HCT116 (cell line): ENCODE data around the gene VPS35L. TPM values are rescaled to one million over a fixed set of nuclear protein-coding genes. Genes with fewer than 3 reads are reported as not detected.

Source experiments
- ATAC-seq: fragments of 200-7000 bp; cut with Tn5 transposase; 2 replicates; pipeline ENCODE4 v1.9.1; 2020; ENCODE audit warnings: mild to moderate bottlenecking, moderate library complexity
- BruUV-seq: library from RNA; stranded (reverse); fragments of 400-500 nt; replicated peaks from 2 replicates; lab custom pipeline; 2021; lab: Mats Ljungman, UMichigan
- CTCF ChIA-PET: fragments of 300-600 bp; sonication (Branson Sonifier 250); formaldehyde crosslinking; loops from one replicate; lab custom pipeline; 2021; ENCODE audit warnings: antibody characterized with exemption; lab: Charles Lee
- POLR2A ChIA-PET: fragments of 300-600, 350-600 bp; sonication (Branson Sonifier 250); formaldehyde crosslinking; loops from one replicate; lab custom pipeline; 2021; ENCODE audit warnings: antibody characterized with exemption; lab: Charles Lee
- RAD21 ChIA-PET, 2 experiments: fragments of 300-600 bp; sonication (Branson Sonifier 250); formaldehyde crosslinking; loops; one replicate each; lab custom pipeline; 2023; ENCODE audit warnings: low total read pairs in 2 of 2; ENCODE audit not compliant: uncharacterized antibody in 2 of 2, unreplicated experiment in 2 of 2, low non-redundant PET in 1 of 2; lab: Charles Lee
- DNase-seq: peaks from one replicate; pipeline ENCODE4 v3.0.0-alpha.2; 2010; ENCODE audit warnings: low read depth, low spot score
- H2AFZ ChIP-seq: fragments of 200-600 bp; shearing (Covaris generic), sonication (generic); 2 replicates; pipeline ENCODE4 v1.6.1; 2017; ENCODE audit warnings: low read depth, mixed run types, mixed read lengths, antibody characterized with exemption, low read length; ENCODE audit not compliant: poor library complexity, severe bottlenecking
- H3K27ac ChIP-seq: 2 replicates; pipeline ENCODE4 v1.5.1; 2012; ENCODE audit warnings: low read depth, low read length
- H3K27me3 ChIP-seq: fragments of 200-600 bp; sonication (generic); 2 replicates; pipeline ENCODE4 v1.6.1; 2016; ENCODE audit warnings: mixed run types, low read length, mixed read lengths; ENCODE audit not compliant: insufficient read depth
- H3K36me3 ChIP-seq, 2 experiments: fragments of 200-500 bp in 1 of 2; fragments of 200-600 bp in 1 of 2; sonication (Bioruptor generic) in 1 of 2; sonication (generic) in 1 of 2; 2 replicates each; pipeline versions ENCODE4 v1.5.1 to v1.6.1; 2014 to 2016; ENCODE audit warnings: low read length in 2 of 2, inconsistent platforms in 1 of 2, mixed read lengths in 1 of 2, mixed run types in 1 of 2; ENCODE audit not compliant: insufficient read depth in 2 of 2, control insufficient read depth in 1 of 2
- H3K4me1 ChIP-seq, 2 experiments: fragments of 200-600 bp in 1 of 2; sonication (generic) in 1 of 2; 2 replicates each; pipeline versions ENCODE4 v1.5.1 to v1.6.1; 2012 to 2017; ENCODE audit warnings: low read length in 2 of 2, inconsistent platforms in 1 of 2, mild to moderate bottlenecking in 1 of 2, mixed read lengths in 1 of 2, mixed run types in 1 of 2, moderate library complexity in 1 of 2; ENCODE audit not compliant: insufficient read depth in 2 of 2, control insufficient read depth in 1 of 2
- H3K4me2 ChIP-seq: fragments of 200-600 bp; sonication (generic); 2 replicates; pipeline ENCODE4 v1.6.1; 2017; ENCODE audit warnings: mixed run types, low read length, mixed read lengths
- H3K4me3 ChIP-seq, 2 experiments: fragments of 200-600 bp in 1 of 2; sonication (generic) in 1 of 2; replicated peaks in 1 of 2; 2 replicates each; pipeline ENCODE4 v1.5.1; 2011 to 2016; ENCODE audit warnings: low read length in 2 of 2, control low read depth in 1 of 2, low read depth in 1 of 2, mild to moderate bottlenecking in 1 of 2, mixed read lengths in 1 of 2, mixed run types in 1 of 2
- H3K79me2 ChIP-seq: fragments of 200-600 bp; sonication (generic); 2 replicates; pipeline ENCODE4 v1.6.1; 2017; ENCODE audit warnings: mild to moderate bottlenecking, mixed run types, low read length, moderate library complexity, mixed read lengths; ENCODE audit not compliant: insufficient read depth
- H3K9ac ChIP-seq: fragments of 200-600 bp; sonication (generic); 2 replicates; pipeline ENCODE4 v1.6.1; 2016; ENCODE audit warnings: low read length, mixed read lengths
- H3K9me2 ChIP-seq: fragments of 200-600 bp; sonication (generic), shearing (Covaris generic); 2 replicates; pipeline ENCODE4 v1.6.1; 2017; ENCODE audit warnings: mixed run types, mild to moderate bottlenecking, moderate library complexity; ENCODE audit not compliant: insufficient read depth
- H3K9me3 ChIP-seq, 2 experiments: fragments of 200-500 bp in 1 of 2; fragments of 200-600 bp in 1 of 2; sonication (Bioruptor generic) in 1 of 2; sonication (generic) in 1 of 2; 2 replicates each; pipeline ENCODE4 v1.6.1; 2014 to 2017; ENCODE audit warnings: low read length in 2 of 2, mixed read lengths in 2 of 2, inconsistent platforms in 1 of 2, low read depth in 1 of 2, mild to moderate bottlenecking in 1 of 2, mixed run types in 1 of 2, moderate library complexity in 1 of 2; ENCODE audit not compliant: control insufficient read depth in 1 of 2, insufficient read depth in 1 of 2
- H4K20me1 ChIP-seq: fragments of 200-600 bp; sonication (generic), shearing (Covaris generic); 2 replicates; pipeline ENCODE4 v1.6.1; 2017; ENCODE audit warnings: mixed run types, mild to moderate bottlenecking, moderate library complexity; ENCODE audit not compliant: insufficient read depth
- CEBPB ChIP-seq: IDR thresholded peaks from 2 replicates; pipeline ENCODE4 v1.6.1; 2012; ENCODE audit warnings: low read depth
- EGR1 ChIP-seq: IDR thresholded peaks from 2 replicates; pipeline ENCODE4 v1.6.1; 2012; ENCODE audit warnings: low read depth
- EZH2phosphoT487 ChIP-seq: fragments of 200-600 bp; IDR thresholded peaks from 2 replicates; pipeline ENCODE4 v1.6.1; 2018; ENCODE audit warnings: antibody characterized with exemption, borderline replicate concordance
- POLR2A ChIP-seq: IDR thresholded peaks from 2 replicates; pipeline ENCODE4 v1.7.0; 2011; ENCODE audit warnings: borderline replicate concordance; ENCODE audit not compliant: insufficient read depth, insufficient read length; ENCODE audit errors: extremely low read depth
- POLR2AphosphoS5 ChIP-seq: IDR thresholded peaks from 2 replicates; pipeline ENCODE4 v1.6.1; 2011; ENCODE audit warnings: mild to moderate bottlenecking, low read depth, low read length, moderate library complexity
- RAD21 ChIP-seq: IDR thresholded peaks from 2 replicates; pipeline ENCODE4 v1.6.1; 2012; ENCODE audit warnings: low read depth, mild to moderate bottlenecking
- SIN3A ChIP-seq: IDR thresholded peaks from 2 replicates; pipeline ENCODE4 v1.6.1; 2012; ENCODE audit warnings: low read depth
- SP1 ChIP-seq: IDR thresholded peaks from 2 replicates; pipeline ENCODE4 v1.6.1; 2012; ENCODE audit warnings: low read depth
- TCF7L2 ChIP-seq: IDR thresholded peaks from 2 replicates; pipeline ENCODE4 v1.7.0; 2011; ENCODE audit warnings: borderline replicate concordance, inconsistent platforms; ENCODE audit not compliant: insufficient read depth, insufficient read length; ENCODE audit errors: extremely low read depth
- ZFX ChIP-seq: fragments of 450-650 bp; IDR thresholded peaks from 2 replicates; pipeline ENCODE4 v1.6.1; 2017
- intact Hi-C: fragments of 100-400 bp; cut with micrococcal nuclease; formaldehyde crosslinking; loops from 2 replicates; pipeline ENCODE4 v1.10.0; 2022
- total RNA-seq: library from RNA; stranded (reverse); gene quantifications from one replicate; pipeline ENCODE4 v1.2.1, GENCODE V29; 2021; ENCODE audit not compliant: unreplicated experiment
- TF ChIP-seq, protein P1 (sequence below): IDR thresholded peaks from 2 replicates; pipeline ENCODE4 v1.6.1; 2011; ENCODE audit warnings: mild to moderate bottlenecking, low read length, moderate library complexity; ENCODE audit not compliant: insufficient replicate concordance; ENCODE audit errors: extremely low read depth
- TF ChIP-seq, protein P2 (sequence below): IDR thresholded peaks from 2 replicates; pipeline ENCODE4 v1.6.1; 2012
- TF ChIP-seq, protein P3 (sequence below): IDR thresholded peaks from 2 replicates; pipeline ENCODE4 v1.6.1; 2012

VPS35L gene
- total RNA-seq, 1 experiment from 2014 or later = 21.4 TPM

DNA sequence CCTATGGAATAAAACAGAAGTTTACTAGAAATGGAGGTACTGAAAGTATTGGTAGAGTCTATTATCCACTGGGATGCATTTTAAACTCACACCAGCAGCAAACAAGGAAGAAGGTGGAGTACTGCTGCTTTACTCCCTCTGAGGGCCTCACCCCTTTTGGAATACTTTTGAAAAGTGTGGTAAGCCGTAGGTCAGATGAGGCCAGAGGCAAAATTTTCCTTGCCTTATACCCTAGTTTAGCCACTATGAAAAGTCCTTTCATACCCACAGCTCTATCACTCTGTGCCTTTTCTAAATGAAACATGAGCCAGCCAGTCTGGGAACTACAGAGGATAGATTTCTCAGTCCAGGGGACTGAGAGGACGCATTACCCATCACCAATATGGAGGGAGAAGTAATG lies 47.6 kb upstream of the VPS35L start:
- Histone ChIP-seq H4K20me1 (no peaks in the 10 kb centered on the region), H2AFZ (no peak overlapping the region), H3K36me3 (peaks cover 19 to 40% of the 10 kb centered on the region in 2 experiments; a peak in 3 of 4 replicates), H3K9ac (no peak overlapping the region), H3K27ac (no peak overlapping the region), H3K79me2 (no peaks in the 10 kb centered on the region), H3K4me3 (no peak overlapping the region), H3K4me2 (no peak overlapping the region), H3K9me3 (no peaks in the 10 kb centered on the region), H3K9me2 (no peaks in the 10 kb centered on the region), H3K4me1 (peaks cover 3 to 7% of the 10 kb centered on the region in 2 experiments; a peak in 2 of 4 replicates), H3K27me3 (no peaks in the 10 kb centered on the region)
- intact Hi-C loops = no loop called here
- RAD21 ChIA-PET = interaction anchor here in 1 of 2 experiments (0.6 kb wide), 1 partner anchor 424 kb away, joined by 3 read pairs; no protein-coding TSS in a partner anchor
- ATAC-seq (no peak), DNase-seq (no peak)
- TF ChIP-seq TCF7L2 = no peak
- TF ChIP-seq, protein P1, sequence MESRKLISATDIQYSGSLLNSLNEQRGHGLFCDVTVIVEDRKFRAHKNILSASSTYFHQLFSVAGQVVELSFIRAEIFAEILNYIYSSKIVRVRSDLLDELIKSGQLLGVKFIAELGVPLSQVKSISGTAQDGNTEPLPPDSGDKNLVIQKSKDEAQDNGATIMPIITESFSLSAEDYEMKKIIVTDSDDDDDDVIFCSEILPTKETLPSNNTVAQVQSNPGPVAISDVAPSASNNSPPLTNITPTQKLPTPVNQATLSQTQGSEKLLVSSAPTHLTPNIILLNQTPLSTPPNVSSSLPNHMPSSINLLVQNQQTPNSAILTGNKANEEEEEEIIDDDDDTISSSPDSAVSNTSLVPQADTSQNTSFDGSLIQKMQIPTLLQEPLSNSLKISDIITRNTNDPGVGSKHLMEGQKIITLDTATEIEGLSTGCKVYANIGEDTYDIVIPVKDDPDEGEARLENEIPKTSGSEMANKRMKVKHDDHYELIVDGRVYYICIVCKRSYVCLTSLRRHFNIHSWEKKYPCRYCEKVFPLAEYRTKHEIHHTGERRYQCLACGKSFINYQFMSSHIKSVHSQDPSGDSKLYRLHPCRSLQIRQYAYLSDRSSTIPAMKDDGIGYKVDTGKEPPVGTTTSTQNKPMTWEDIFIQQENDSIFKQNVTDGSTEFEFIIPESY = no peak
- TF ChIP-seq POLR2AphosphoS5 = no peak
- no peak for TF ChIP-seq EZH2phosphoT487
- no peak for TF ChIP-seq POLR2A
- no peak for TF ChIP-seq CEBPB
- TF ChIP-seq, protein P2, sequence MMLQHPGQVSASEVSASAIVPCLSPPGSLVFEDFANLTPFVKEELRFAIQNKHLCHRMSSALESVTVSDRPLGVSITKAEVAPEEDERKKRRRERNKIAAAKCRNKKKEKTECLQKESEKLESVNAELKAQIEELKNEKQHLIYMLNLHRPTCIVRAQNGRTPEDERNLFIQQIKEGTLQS = no peak
- no peak for TF ChIP-seq SIN3A
- TF ChIP-seq SP1 = no peak
- no peak for TF ChIP-seq RAD21
- TF ChIP-seq EGR1 = no peak
- TF ChIP-seq, protein P3, sequence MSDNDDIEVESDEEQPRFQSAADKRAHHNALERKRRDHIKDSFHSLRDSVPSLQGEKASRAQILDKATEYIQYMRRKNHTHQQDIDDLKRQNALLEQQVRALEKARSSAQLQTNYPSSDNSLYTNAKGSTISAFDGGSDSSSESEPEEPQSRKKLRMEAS = no peak
- TF ChIP-seq ZFX = no peak
- no TSS peak for BruUV-seq
- POLR2A ChIA-PET = no interaction called here
- CTCF ChIA-PET = interaction anchor here (1.4 kb wide), 1 partner anchor 328 kb away, joined by 3 read pairs; no protein-coding TSS in a partner anchor
